NB4 (cell line): ENCODE measurements around the gene IRX2.

Experiments
- MYC ChIP-seq: IDR thresholded peaks from 2 replicates; pipeline ENCODE4 v1.6.1; 2011; ENCODE audit warnings: low read depth, low read length
- POLR2A ChIP-seq: IDR thresholded peaks from 2 replicates; pipeline ENCODE4 v1.6.1; 2011; ENCODE audit warnings: mild to moderate bottlenecking; ENCODE audit not compliant: insufficient read length; ENCODE audit errors: extremely low read depth
- TF ChIP-seq, protein P1 (sequence below): IDR thresholded peaks from one replicate; pipeline ENCODE4 v1.5.1; 2012; ENCODE audit warnings: low read depth, low read length
- TF ChIP-seq, protein P2 (sequence below): IDR thresholded peaks from 2 replicates; pipeline ENCODE4 v1.6.1; 2011; ENCODE audit warnings: low read depth, low read length

DNA sequence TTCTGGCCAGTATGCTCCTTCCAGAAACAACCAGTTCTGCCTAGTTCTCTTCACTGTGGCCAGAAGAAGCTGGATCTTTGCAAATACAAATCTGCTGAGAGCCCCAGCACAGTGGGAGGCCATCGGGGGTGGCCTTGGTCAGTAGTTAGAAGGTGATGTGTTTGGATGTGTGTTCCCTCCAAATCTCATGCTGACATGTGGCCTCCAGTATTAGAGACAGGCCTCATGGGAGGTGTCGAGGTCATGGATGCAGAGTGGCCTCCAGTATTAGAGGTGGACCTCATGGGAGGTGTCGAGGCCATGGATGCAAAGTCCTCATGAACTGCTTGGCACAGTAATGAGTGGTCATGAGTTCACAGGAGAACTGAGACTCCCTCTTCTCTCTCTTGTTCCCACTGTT is 7.6 kb upstream of the IRX2 start:
- TF ChIP-seq, protein P1, sequence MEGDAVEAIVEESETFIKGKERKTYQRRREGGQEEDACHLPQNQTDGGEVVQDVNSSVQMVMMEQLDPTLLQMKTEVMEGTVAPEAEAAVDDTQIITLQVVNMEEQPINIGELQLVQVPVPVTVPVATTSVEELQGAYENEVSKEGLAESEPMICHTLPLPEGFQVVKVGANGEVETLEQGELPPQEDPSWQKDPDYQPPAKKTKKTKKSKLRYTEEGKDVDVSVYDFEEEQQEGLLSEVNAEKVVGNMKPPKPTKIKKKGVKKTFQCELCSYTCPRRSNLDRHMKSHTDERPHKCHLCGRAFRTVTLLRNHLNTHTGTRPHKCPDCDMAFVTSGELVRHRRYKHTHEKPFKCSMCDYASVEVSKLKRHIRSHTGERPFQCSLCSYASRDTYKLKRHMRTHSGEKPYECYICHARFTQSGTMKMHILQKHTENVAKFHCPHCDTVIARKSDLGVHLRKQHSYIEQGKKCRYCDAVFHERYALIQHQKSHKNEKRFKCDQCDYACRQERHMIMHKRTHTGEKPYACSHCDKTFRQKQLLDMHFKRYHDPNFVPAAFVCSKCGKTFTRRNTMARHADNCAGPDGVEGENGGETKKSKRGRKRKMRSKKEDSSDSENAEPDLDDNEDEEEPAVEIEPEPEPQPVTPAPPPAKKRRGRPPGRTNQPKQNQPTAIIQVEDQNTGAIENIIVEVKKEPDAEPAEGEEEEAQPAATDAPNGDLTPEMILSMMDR, result no peak
- TF ChIP-seq MYC, result no peak
- TF ChIP-seq POLR2A, result no peak
- TF ChIP-seq, protein P2, sequence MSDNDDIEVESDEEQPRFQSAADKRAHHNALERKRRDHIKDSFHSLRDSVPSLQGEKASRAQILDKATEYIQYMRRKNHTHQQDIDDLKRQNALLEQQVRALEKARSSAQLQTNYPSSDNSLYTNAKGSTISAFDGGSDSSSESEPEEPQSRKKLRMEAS, result no peak
